T-helper 1 cell treated with Interleukin-12 subunit alpha and Interleukin-12 subunit beta and Interleukin-4 antibody, amounts not matched to agents 30 ng/mL and 1 ng/mL, for 36 hours (primary cell): Measurements from ENCODE around the gene OR7D2. TPM values are rescaled to one million over a fixed set of nuclear protein-coding genes. Genes with fewer than 3 reads are reported as not detected.
"Not testable (repeated sequence)": the region's sequence is repeated elsewhere in the genome, so short reads cannot be mapped to it uniquely, and the experiment has no call there.

Experiments
- intact Hi-C: fragments of 100-400 bp; cut with micrococcal nuclease; formaldehyde crosslinking; loops from one replicate; pipeline ENCODE4 v1.15.1; 2024
- total RNA-seq: library from RNA; stranded (reverse); gene quantifications from 2 replicates; pipeline ENCODE4 v1.2.3, GENCODE V29; 2022

OR7D2 gene
- total RNA-seq, 1 donor from 2014 or later = 0.69 TPM

DNA sequence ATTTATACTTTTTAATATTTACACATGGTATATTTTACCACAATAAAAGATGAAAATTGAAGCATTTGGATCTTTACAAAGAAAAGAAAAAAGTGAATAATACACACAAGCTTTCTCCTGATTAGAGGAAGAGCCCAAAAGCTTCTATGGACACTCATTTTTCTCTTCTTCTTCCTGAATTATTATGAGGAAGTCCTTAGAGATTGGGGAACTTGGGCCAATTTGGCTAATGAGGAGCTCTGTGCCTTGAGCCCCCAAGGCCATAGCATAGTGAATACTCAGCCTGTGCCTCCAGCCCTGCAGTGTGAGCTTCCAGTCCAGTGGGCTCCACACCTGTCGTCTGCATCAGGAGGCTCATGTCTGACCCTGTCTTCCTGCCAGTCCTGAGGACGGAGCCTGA is 19.3 kb downstream of the OR7D2 start:
- intact Hi-C loops = not testable (repeated sequence)

- intact Hi-C loops = loop anchor here (1.0 kb wide), 6 partner anchors 69 to 591 kb away; partner anchors contain the start of gene ZNF266
Measured at GRCh38 chr19:9205501-9206113, 26.8 kb downstream of the OR7D2 start.

GRCh38 chr19:9219489-9219888 is 40.7 kb downstream of the OR7D2 start, which contains the start of gene OR7D4:
Gene OR7D4, minus strand, starts transcription at chr19:9219589. Its CDS starts 4,752 bp downstream, at chr19:9214837.
- intact Hi-C loops = no loop called here

Other genes starting within 250 kb of the OR7D2 start
- not detected in 2 replicates for gene MUC16, start 168.6 kb upstream of the OR7D2 start, total RNA-seq
- not detected in 2 replicates for gene OR1M1, start 91.9 kb upstream of the OR7D2 start, total RNA-seq
- not detected in 2 replicates for gene OR7G2, start 71.5 kb upstream of the OR7D2 start, total RNA-seq
- gene OR7G1, start 63.2 kb upstream of the OR7D2 start, total RNA-seq = not detected in 2 replicates
- gene OR7G3, start 52.0 kb upstream of the OR7D2 start, total RNA-seq = not detected in 2 replicates
- gene ZNF317, start 38.6 kb upstream of the OR7D2 start, total RNA-seq = 41.7 and 43.8 TPM in 2 replicates
- gene OR7D4, start 40.6 kb downstream of the OR7D2 start, total RNA-seq = not detected in 2 replicates
- not detected in 2 replicates for gene OR7E24, start 72.0 kb downstream of the OR7D2 start, total RNA-seq
- gene ZNF699, start 130.9 kb downstream of the OR7D2 start, total RNA-seq = 7.6 and 8.4 TPM in 2 replicates
- gene ZNF559, start 145.2 kb downstream of the OR7D2 start, total RNA-seq = 9.9 and 10.3 TPM in 2 replicates
- 0.34 and 0.49 TPM in 2 replicates for gene ZNF177, start 184.0 kb downstream of the OR7D2 start, total RNA-seq